A673 (cell line): ENCODE data around the gene GMPPA.

Experiments used
- EZH2 ChIP-seq: fragments of 200-600 bp; sonication (generic); IDR thresholded peaks from 2 replicates; pipeline ENCODE4 v1.6.1; 2017; ENCODE audit warnings: borderline replicate concordance, low read depth, mild to moderate bottlenecking, mixed read lengths, antibody characterized with exemption, low read length; ENCODE audit not compliant: poor library complexity, severe bottlenecking
- TF ChIP-seq, protein P1 (sequence below): fragments of 300-800, 200-600 bp; sonication (generic); conservative IDR thresholded peaks from 2 replicates; pipeline ENCODE4 v1.5.1; 2017; ENCODE audit warnings: low read depth, mild to moderate bottlenecking, antibody characterized with exemption, low read length, moderate library complexity, mixed read lengths

DNA sequence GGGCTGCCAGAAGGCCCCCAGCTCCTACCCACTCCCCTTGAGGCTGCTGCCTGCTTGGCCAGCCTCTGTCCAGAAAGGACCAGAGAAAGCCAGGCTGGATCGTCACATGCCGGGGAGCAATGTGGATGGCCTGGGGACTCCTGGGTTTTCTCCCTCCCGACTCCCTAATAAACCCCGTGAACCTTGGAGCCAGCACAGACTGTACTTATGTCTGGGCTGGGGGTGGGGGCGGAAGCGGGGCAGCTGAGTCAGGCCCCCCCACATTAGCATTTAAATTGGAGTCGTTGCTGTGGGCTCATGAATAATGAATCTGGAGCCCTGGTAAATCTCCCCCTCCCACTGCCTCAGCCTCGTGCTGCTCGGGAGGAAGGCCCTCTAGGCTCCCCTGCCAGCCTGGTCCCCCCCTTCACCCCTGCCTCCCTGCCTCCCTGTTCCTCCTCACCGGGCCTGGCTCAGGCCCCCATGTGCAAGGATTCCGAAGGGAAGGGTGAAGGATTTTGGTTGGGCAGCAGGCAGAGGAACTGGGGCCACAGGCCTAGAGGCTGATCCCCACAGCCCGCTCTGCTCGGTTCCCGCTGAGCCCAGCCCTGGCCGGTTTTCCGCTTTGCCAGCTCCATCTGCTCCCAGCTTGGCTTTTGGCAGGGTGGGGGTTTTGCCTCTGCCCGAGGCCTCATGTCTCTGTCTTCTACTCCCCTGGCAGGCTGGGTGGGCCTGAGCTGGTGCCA lies 8.3 kb downstream of the GMPPA start:
- TF ChIP-seq, protein P1, sequence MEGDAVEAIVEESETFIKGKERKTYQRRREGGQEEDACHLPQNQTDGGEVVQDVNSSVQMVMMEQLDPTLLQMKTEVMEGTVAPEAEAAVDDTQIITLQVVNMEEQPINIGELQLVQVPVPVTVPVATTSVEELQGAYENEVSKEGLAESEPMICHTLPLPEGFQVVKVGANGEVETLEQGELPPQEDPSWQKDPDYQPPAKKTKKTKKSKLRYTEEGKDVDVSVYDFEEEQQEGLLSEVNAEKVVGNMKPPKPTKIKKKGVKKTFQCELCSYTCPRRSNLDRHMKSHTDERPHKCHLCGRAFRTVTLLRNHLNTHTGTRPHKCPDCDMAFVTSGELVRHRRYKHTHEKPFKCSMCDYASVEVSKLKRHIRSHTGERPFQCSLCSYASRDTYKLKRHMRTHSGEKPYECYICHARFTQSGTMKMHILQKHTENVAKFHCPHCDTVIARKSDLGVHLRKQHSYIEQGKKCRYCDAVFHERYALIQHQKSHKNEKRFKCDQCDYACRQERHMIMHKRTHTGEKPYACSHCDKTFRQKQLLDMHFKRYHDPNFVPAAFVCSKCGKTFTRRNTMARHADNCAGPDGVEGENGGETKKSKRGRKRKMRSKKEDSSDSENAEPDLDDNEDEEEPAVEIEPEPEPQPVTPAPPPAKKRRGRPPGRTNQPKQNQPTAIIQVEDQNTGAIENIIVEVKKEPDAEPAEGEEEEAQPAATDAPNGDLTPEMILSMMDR: no peak
- TF ChIP-seq EZH2: no peak
